Fibroblast of lung (primary cell): ENCODE measurements around the gene GTF2A1. TPM values are rescaled to one million over a fixed set of nuclear protein-coding genes. Genes with fewer than 3 reads are reported as not detected.

ENCODE experiments used
- DNase-seq, 2 donors: peaks; one replicate each; pipeline versions ENCODE4 v3.0.0 to v3.0.0-alpha.2; 2010; ENCODE audit warnings: low read depth in 2 of 2
- H2AFZ ChIP-seq: 2 replicates; pipeline ENCODE4 v1.5.1; 2012; ENCODE audit warnings: low read length, control low read depth, inconsistent platforms
- H3K27ac ChIP-seq: 2 replicates; pipeline ENCODE4 v1.5.1; 2011; ENCODE audit warnings: low read length, control low read depth; ENCODE audit not compliant: insufficient read depth
- H3K27me3 ChIP-seq: 2 replicates; pipeline ENCODE4 v1.5.1; 2011; ENCODE audit warnings: mild to moderate bottlenecking, low read length; ENCODE audit not compliant: control insufficient read depth, insufficient read depth
- H3K36me3 ChIP-seq: 2 replicates; pipeline ENCODE4 v1.5.1; 2011; ENCODE audit warnings: low read length; ENCODE audit not compliant: control insufficient read depth, insufficient read depth
- H3K4me1 ChIP-seq: 2 replicates; pipeline ENCODE4 v1.5.1; 2011; ENCODE audit warnings: low read length; ENCODE audit not compliant: control insufficient read depth, insufficient read depth; ENCODE audit errors: extremely low read depth
- H3K4me2 ChIP-seq: 2 replicates; pipeline ENCODE4 v1.5.1; 2011; ENCODE audit warnings: low read length, control low read depth; ENCODE audit not compliant: insufficient read depth; ENCODE audit errors: extremely low read depth
- H3K4me3 ChIP-seq, 4 experiments: fragments of 200-600 bp in 1 of 4; sonication (generic) in 1 of 4; replicated peaks in 1 of 4; 2 replicates each; pipeline ENCODE4 v1.5.1; 2011 to 2016; ENCODE audit warnings: low read length in 4 of 4, low read depth in 3 of 4, mild to moderate bottlenecking in 3 of 4, control low read depth in 2 of 4, inconsistent platforms in 1 of 4, mixed read lengths in 1 of 4; ENCODE audit not compliant: insufficient read depth in 1 of 4; ENCODE audit errors: control extremely low read depth in 1 of 4
- H3K79me2 ChIP-seq: 2 replicates; pipeline ENCODE4 v1.5.1; 2012; ENCODE audit warnings: mild to moderate bottlenecking, low read length, inconsistent platforms; ENCODE audit not compliant: control insufficient read depth, insufficient read depth
- H3K9ac ChIP-seq: 2 replicates; pipeline ENCODE4 v1.5.1; 2011; ENCODE audit warnings: mild to moderate bottlenecking, low read length, control low read depth; ENCODE audit not compliant: insufficient read depth
- H3K9me3 ChIP-seq: 2 replicates; pipeline ENCODE4 v1.5.1; 2012; ENCODE audit warnings: low read depth, low read length; ENCODE audit not compliant: control insufficient read depth, insufficient read depth
- H4K20me1 ChIP-seq: 2 replicates; pipeline ENCODE4 v1.5.1; 2011; ENCODE audit warnings: low read length; ENCODE audit not compliant: control insufficient read depth, insufficient read depth; ENCODE audit errors: extremely low read depth
- CTCF ChIP-seq, 2 donors: IDR thresholded peaks in 1 of 2; conservative IDR thresholded peaks in 1 of 2; 1 replicate in 1 of 2; 2 replicates in 1 of 2; pipeline ENCODE4 v1.5.1; 2011 to 2012; ENCODE audit warnings: low read length in 2 of 2, control low read depth in 1 of 2, inconsistent platforms in 1 of 2, low read depth in 1 of 2, mild to moderate bottlenecking in 1 of 2
- EZH2 ChIP-seq: IDR thresholded peaks from 2 replicates; pipeline ENCODE4 v1.5.1; 2012; ENCODE audit warnings: low read length, control low read depth, mild to moderate bottlenecking; ENCODE audit errors: missing control alignments
- polyA plus RNA-seq, 2 donors: library from polyadenylated mRNA; depleted of rRNA in 1 of 2; stranded (reverse) in 1 of 2; unstranded in 1 of 2; fragments of >200 nt; gene quantifications; 2 replicates each; pipeline ENCODE4 v1.2.1, GENCODE V29; 2011 to 2012; ENCODE audit warnings: missing spikeins in 1 of 2
- total RNA-seq: library from RNA; depleted of rRNA; stranded (reverse); fragments of >200 nt; gene quantifications from 2 replicates; pipeline ENCODE4 v1.2.1, GENCODE V29; 2014

Gene GTF2A1
- total and polyA plus RNA-seq, 2 donors (not counting 1 experiment from before 2014, with no cell fraction given) = 23.2 to 32.7 TPM

- no peaks in the 10 kb centered on the region for H3K4me1 ChIP-seq
- H3K27me3 ChIP-seq = no peaks in the 10 kb centered on the region
- H3K9me3 ChIP-seq = no peaks in the 10 kb centered on the region
- TF ChIP-seq EZH2 = no peak
- H3K9ac ChIP-seq = no peak overlapping the region
- no peak overlapping the region for H3K4me2 ChIP-seq
- no peaks in the 10 kb centered on the region for H3K79me2 ChIP-seq
- DNase-seq = no peak
- H4K20me1 ChIP-seq = no peaks in the 10 kb centered on the region
- H2AFZ ChIP-seq = no peak overlapping the region
- H3K36me3 ChIP-seq = peaks cover 9% of the 10 kb centered on the region
- H3K27ac ChIP-seq = no peak overlapping the region
- no peak overlapping the region for H3K4me3 ChIP-seq
These were observed 28.2 kb downstream of the GTF2A1 start for GRCh38 chr14:81192594-81192993.

GRCh38 chr14:81187832-81188522 lies 32.8 kb downstream of the GTF2A1 start:
- no peak overlapping the region for H3K4me2 ChIP-seq
- no peaks in the 10 kb centered on the region for H3K79me2 ChIP-seq
- no peaks in the 10 kb centered on the region for H3K9me3 ChIP-seq
- H3K36me3 ChIP-seq = peaks cover 5% of the 10 kb centered on the region
- TF ChIP-seq EZH2 (no peak), CTCF (conservative IDR thresholded peaks at IDR 0.05 in 1 of 2, IDR thresholded peaks at IDR 0.05 in 1 of 2; ENCODE audit: low read depth in 1 of 2, low read length in 2 of 2) (no peak)
- H3K4me3 ChIP-seq = no peak overlapping the region
- no peak overlapping the region for H2AFZ ChIP-seq
- DNase-seq = no peak
- no peak overlapping the region for H3K9ac ChIP-seq
- no peaks in the 10 kb centered on the region for H3K4me1 ChIP-seq
- no peaks in the 10 kb centered on the region for H4K20me1 ChIP-seq
- H3K27me3 ChIP-seq = no peaks in the 10 kb centered on the region
- no peak overlapping the region for H3K27ac ChIP-seq

GRCh38 chr14:81179631-81180030 lies 41.1 kb downstream of the GTF2A1 start:
- Histone ChIP-seq H3K36me3 (no peaks in the 10 kb centered on the region), H3K79me2 (no peaks in the 10 kb centered on the region), H2AFZ (no peak overlapping the region), H3K9ac (no peak overlapping the region), H3K27ac (no peak overlapping the region), H3K4me3 (no peak overlapping the region), H4K20me1 (no peaks in the 10 kb centered on the region), H3K4me2 (no peak overlapping the region), H3K27me3 (no peaks in the 10 kb centered on the region), H3K4me1 (peaks cover 2% of the 10 kb centered on the region), H3K9me3 (no peaks in the 10 kb centered on the region)
- no peak for DNase-seq
- TF ChIP-seq CTCF (conservative IDR thresholded peaks at IDR 0.05 in 1 of 2, IDR thresholded peaks at IDR 0.05 in 1 of 2; ENCODE audit: low read depth in 1 of 2, low read length in 2 of 2) (no peak), EZH2 (no peak)
